Measurements from ENCODE around the gene COASY.

The COASY gene

DNA sequence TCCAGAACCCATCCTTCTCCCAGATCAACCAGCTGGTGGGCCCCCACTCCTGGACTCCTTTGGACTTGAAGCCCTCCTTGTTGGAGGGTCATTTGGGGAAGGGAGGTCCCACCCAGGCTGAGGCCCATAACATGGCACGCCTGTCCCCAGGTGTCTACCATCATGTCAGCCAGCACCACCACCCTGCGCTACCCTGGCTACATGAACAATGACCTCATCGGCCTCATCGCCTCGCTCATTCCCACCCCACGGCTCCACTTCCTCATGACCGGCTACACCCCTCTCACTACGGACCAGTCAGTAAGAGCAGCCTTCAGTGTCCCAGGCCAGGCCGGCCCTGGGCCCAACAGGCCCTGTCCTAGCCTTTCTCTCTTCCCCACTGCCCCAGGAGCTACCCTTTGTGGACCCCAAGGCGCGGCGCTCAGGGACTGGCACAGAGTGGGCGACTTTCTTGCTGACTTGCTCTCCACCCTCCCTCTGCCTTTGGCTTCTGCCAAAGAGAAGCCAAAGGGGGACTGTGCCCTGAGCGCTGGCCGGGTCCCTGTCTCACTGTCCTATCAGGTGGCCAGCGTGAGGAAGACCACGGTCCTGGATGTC is 51.8 kb downstream of the COASY start:
- DNase-seq (ENCODE audit: low read depth, low spot score), result no peak

All from astrocyte of the hippocampus (primary cell).